Neural progenitor cell (in vitro differentiated cells): ENCODE results near the gene TRPM2. TPM values are rescaled to one million over a fixed set of nuclear protein-coding genes. Genes with fewer than 3 reads are reported as not detected.

Experiments
- DNase-seq: peaks from one replicate; pipeline ENCODE4 v3.0.0-alpha.2; 2016; ENCODE audit warnings: low spot score
- H2AFZ ChIP-seq: fragments of 200-600 bp; sonication (generic); replicated peaks from 2 replicates; pipeline ENCODE4 v1.6.1; 2016; ENCODE audit warnings: antibody characterized with exemption
- H3F3A ChIP-seq: fragments of 200-600 bp; sonication (generic); 2 replicates; pipeline ENCODE4 v1.6.1; 2016; ENCODE audit warnings: antibody characterized with exemption, low read depth
- H3K27ac ChIP-seq: fragments of 200-600 bp; sonication (generic); 2 replicates; pipeline ENCODE4 v1.5.1; 2016; ENCODE audit warnings: mild to moderate bottlenecking
- H3K27me3 ChIP-seq: fragments of 200-600 bp; sonication (generic); 2 replicates; pipeline ENCODE4 v1.6.1; 2016; ENCODE audit warnings: mild to moderate bottlenecking, moderate library complexity
- H3K36me3 ChIP-seq: fragments of 200-600 bp; sonication (generic); 2 replicates; pipeline ENCODE4 v1.5.1; 2016
- H3K4me1 ChIP-seq: fragments of 200-600 bp; sonication (generic); 2 replicates; pipeline ENCODE4 v1.6.1; 2016; ENCODE audit warnings: mixed run types
- H3K4me2 ChIP-seq: fragments of 200-600 bp; sonication (generic); 2 replicates; pipeline ENCODE4 v1.6.1; 2016
- H3K4me3 ChIP-seq: fragments of 200-600 bp; sonication (generic); 2 replicates; pipeline ENCODE4 v1.5.1; 2016
- H3K79me2 ChIP-seq: fragments of 200-600 bp; sonication (generic); 2 replicates; pipeline ENCODE4 v1.6.1; 2016; ENCODE audit warnings: low read depth
- H3K9ac ChIP-seq: fragments of 200-600 bp; sonication (generic); 2 replicates; pipeline ENCODE4 v1.6.1; 2016
- H3K9me3 ChIP-seq: fragments of 200-600 bp; sonication (generic); 2 replicates; pipeline ENCODE4 v1.5.1; 2016; ENCODE audit warnings: low read depth
- H4K20me1 ChIP-seq: fragments of 200-600 bp; sonication (generic); 2 replicates; pipeline ENCODE4 v1.6.1; 2016; ENCODE audit warnings: low read depth
- H3K27ac Mint-ChIP-seq: 3 replicates; pipeline ENCODE4 v1.8.0; 2021; ENCODE audit warnings: mixed read lengths
- H3K27me3 Mint-ChIP-seq: 2 replicates; pipeline ENCODE4 v1.8.0; 2022; ENCODE audit warnings: low read depth, mild to moderate bottlenecking, inconsistent platforms, moderate library complexity, mixed read lengths; ENCODE audit not compliant: insufficient read depth
- H3K36me3 Mint-ChIP-seq: 3 replicates; pipeline ENCODE4 v1.8.0; 2021; ENCODE audit warnings: mixed read lengths
- H3K4me1 Mint-ChIP-seq: 3 replicates; pipeline ENCODE4 v1.8.0; 2021; ENCODE audit warnings: mixed read lengths
- H3K4me3 Mint-ChIP-seq: 3 replicates; pipeline ENCODE4 v1.8.0; 2021; ENCODE audit warnings: mild to moderate bottlenecking, moderate library complexity, mixed read lengths
- H3K9me3 Mint-ChIP-seq: 3 replicates; pipeline ENCODE4 v1.8.0; 2020; ENCODE audit warnings: mixed read lengths
- CTCF ChIP-seq: fragments of 200-600 bp; sonication (generic); IDR thresholded peaks from 2 replicates; pipeline ENCODE4 v1.5.1; 2017; ENCODE audit warnings: antibody characterized with exemption, mild to moderate bottlenecking
- EZH2 ChIP-seq: fragments of 200-600 bp; sonication (generic); IDR thresholded peaks from 2 replicates; pipeline ENCODE4 v1.6.1; 2017; ENCODE audit warnings: antibody characterized with exemption, mild to moderate bottlenecking, moderate library complexity
- EZH2phosphoT487 ChIP-seq: fragments of 200-600 bp; sonication (generic); IDR thresholded peaks from 2 replicates; pipeline ENCODE4 v1.6.1; 2017; ENCODE audit warnings: antibody characterized with exemption
- total RNA-seq: library from RNA; depleted of rRNA; stranded (reverse); fragments of >200 nt; gene quantifications from 2 replicates; pipeline ENCODE4 v1.2.3, GENCODE V29; 2015; ENCODE audit warnings: low replicate concordance

Gene TRPM2
- total RNA-seq, 1 donor from 2014 or later, result not detected

DNA sequence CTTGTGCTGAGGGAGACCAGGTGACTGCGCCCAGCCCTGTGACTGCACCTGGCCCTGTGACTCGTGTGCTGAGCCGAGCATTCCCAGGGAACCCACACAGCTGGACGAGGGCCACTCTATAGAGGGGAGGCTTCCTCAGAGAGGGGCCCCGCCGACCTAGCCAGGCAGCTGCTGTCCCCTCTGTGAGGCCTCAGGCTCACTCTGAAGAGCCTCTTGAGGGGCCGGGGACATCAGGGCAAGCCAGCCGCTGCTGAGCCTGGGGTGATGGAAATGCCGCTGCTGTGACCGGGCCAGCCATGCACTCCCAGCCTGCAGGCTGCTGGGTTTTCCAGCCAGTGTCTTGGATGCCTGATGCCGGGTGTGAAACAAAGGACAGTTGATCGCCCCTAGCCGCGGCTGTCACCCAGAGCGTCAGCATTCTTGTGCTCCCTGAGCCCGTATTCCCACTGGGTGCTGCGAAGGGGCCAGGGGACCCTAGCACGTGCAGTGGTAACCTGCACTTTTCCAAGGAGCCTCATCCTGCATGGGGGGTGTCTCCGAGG, 36.1 kb upstream of the TRPM2 start:
- TF ChIP-seq EZH2phosphoT487, result no peak
- TF ChIP-seq CTCF, result no peak
- no peak for TF ChIP-seq EZH2
- Histone ChIP-seq H2AFZ (no peak overlapping the region), H3F3A (no peaks in the 10 kb centered on the region), H3K27me3 (no peaks in the 10 kb centered on the region), H3K27ac (no peak overlapping the region), H4K20me1 (no peaks in the 10 kb centered on the region), H3K4me2 (no peak overlapping the region), H3K4me3 (no peak overlapping the region), H3K9me3 (no peaks in the 10 kb centered on the region), H3K9ac (no peak overlapping the region), H3K36me3 (no peaks in the 10 kb centered on the region), H3K79me2 (no peaks in the 10 kb centered on the region), H3K4me1 (no peaks in the 10 kb centered on the region)
- Mint-ChIP-seq H3K4me3 (no peak overlapping the region), H3K9me3 (no peaks in the 10 kb centered on the region), H3K27me3 (peaks cover 3% of the 10 kb centered on the region), H3K4me1 (no peaks in the 10 kb centered on the region), H3K27ac (no peak overlapping the region), H3K36me3 (peaks cover 3% of the 10 kb centered on the region)
- no peak for DNase-seq

- no peaks in the 10 kb centered on the region for H3K36me3 ChIP-seq
- no peak overlapping the region for H3K27ac ChIP-seq
- TF ChIP-seq EZH2phosphoT487, result no peak
- no peak for TF ChIP-seq EZH2
- no peak for TF ChIP-seq CTCF
Measured at GRCh38 chr21:44317871-44318270, 35.5 kb upstream of the TRPM2 start.

DNA sequence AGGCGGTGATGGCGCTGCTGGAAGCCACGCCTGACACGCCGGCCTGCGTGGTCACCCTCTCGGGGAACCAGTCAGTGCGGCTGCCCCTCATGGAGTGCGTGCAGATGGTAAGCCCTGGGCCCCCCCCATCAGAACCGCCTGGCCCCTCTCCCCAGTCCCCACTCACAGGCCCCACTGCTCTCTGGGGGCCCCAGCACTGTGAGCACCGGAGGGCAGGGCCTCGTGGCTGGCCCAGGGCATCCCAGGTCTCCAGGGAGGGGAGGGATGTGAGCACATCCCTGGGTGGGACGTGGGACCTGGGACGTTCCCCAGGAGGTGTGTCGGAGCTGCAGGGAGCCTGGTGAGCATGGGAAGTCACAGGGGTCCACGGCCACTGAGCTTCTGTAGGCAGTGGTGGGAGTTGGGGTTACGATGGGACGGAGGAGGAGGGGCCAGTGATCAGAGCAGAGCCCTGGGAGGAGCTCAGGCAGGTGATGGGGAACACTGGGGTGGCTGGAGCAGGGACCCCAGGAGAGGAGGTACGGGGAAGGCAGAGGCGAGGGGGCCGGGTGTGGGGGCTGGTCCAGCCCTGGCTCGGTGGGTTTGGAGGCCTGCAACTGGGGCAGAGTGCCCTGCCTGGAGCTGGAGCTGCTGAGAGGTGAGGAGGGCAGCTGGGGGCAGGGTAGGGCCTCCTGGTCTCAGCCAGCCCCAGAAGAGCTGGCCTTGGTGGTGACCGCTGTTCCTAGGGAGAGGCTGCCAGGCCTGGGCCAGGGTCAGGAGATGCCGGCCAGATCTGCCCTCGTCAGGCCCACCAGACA, 34.7 kb upstream of the TRPM2 start:
- Histone ChIP-seq H3K4me3 (no peak overlapping the region), H3K4me1 (no peaks in the 10 kb centered on the region), H3K9me3 (no peaks in the 10 kb centered on the region), H3K36me3 (no peaks in the 10 kb centered on the region), H3F3A (no peaks in the 10 kb centered on the region), H3K27ac (no peak overlapping the region), H3K4me2 (no peak overlapping the region), H3K79me2 (no peaks in the 10 kb centered on the region), H4K20me1 (no peaks in the 10 kb centered on the region), H3K27me3 (no peaks in the 10 kb centered on the region), H2AFZ (no peak overlapping the region), H3K9ac (no peak overlapping the region)
- no peak overlapping the region for H3K4me3 Mint-ChIP-seq
- peaks cover 3% of the 10 kb centered on the region for H3K36me3 Mint-ChIP-seq
- no peak overlapping the region for H3K27ac Mint-ChIP-seq
- no peaks in the 10 kb centered on the region for H3K4me1 Mint-ChIP-seq
- TF ChIP-seq EZH2phosphoT487, result no peak
- no peaks in the 10 kb centered on the region for H3K9me3 Mint-ChIP-seq
- H3K27me3 Mint-ChIP-seq, result peaks cover 3% of the 10 kb centered on the region
- no peak for DNase-seq

More at GRCh38 chr21:44317871-44318270, 35.5 kb upstream of the TRPM2 start:
- Histone ChIP-seq H3K4me1 (no peaks in the 10 kb centered on the region), H3K9ac (no peak overlapping the region), H3K4me2 (no peak overlapping the region), H2AFZ (no peak overlapping the region), H3F3A (no peaks in the 10 kb centered on the region), H3K9me3 (no peaks in the 10 kb centered on the region), H3K27me3 (no peaks in the 10 kb centered on the region), H4K20me1 (no peaks in the 10 kb centered on the region), H3K4me3 (no peak overlapping the region), H3K79me2 (no peaks in the 10 kb centered on the region)
- H3K9me3 Mint-ChIP-seq, result no peaks in the 10 kb centered on the region
- no peak for DNase-seq
- H3K4me1 Mint-ChIP-seq, result no peaks in the 10 kb centered on the region
- H3K27ac Mint-ChIP-seq, result no peak overlapping the region
- H3K27me3 Mint-ChIP-seq, result peaks cover 3% of the 10 kb centered on the region
- H3K4me3 Mint-ChIP-seq, result no peak overlapping the region
- H3K36me3 Mint-ChIP-seq, result peaks cover 3% of the 10 kb centered on the region
